A673 (cell line): ENCODE results near the gene LETMD1. TPM values are rescaled to one million over a fixed set of nuclear protein-coding genes. Genes with fewer than 3 reads are reported as not detected.

Experiments used
- BruUV-seq: library from RNA; stranded (reverse); fragments of 400-500 nt; replicated peaks from 2 replicates; lab custom pipeline; 2021; lab: Mats Ljungman, UMichigan
- CTCF ChIA-PET: fragments of 300-600 bp; sonication (Branson Sonifier 250); formaldehyde crosslinking; loops from one replicate; lab custom pipeline; 2022; ENCODE audit warnings: antibody characterized with exemption; lab: Charles Lee
- POLR2A ChIA-PET: fragments of 300-600 bp; sonication (Branson Sonifier 250); formaldehyde crosslinking; loops from one replicate; lab custom pipeline; 2022; ENCODE audit warnings: antibody characterized with exemption; ENCODE audit not compliant: low non-redundant PET; lab: Charles Lee
- DNase-seq: peaks from one replicate; pipeline ENCODE4 v3.0.0-alpha.2; 2015; ENCODE audit warnings: low spot score
- H3K27ac ChIP-seq: fragments of 200-600 bp; sonication (generic); 2 replicates; pipeline ENCODE4 v1.5.1; 2016; ENCODE audit warnings: mixed run types, low read depth, mild to moderate bottlenecking, mixed read lengths, antibody characterized with exemption, low read length; ENCODE audit not compliant: poor library complexity, severe bottlenecking
- H3K27me3 ChIP-seq: fragments of 200-600 bp; sonication (generic); replicated peaks from 2 replicates; pipeline ENCODE4 v1.6.1; 2017; ENCODE audit warnings: mixed run types, low read depth, mild to moderate bottlenecking, mixed read lengths, antibody characterized with exemption, low read length; ENCODE audit not compliant: insufficient read depth, poor library complexity
- H3K36me3 ChIP-seq: fragments of 200-600 bp; sonication (generic); 2 replicates; pipeline ENCODE4 v1.6.1; 2016; ENCODE audit warnings: mixed run types, mild to moderate bottlenecking, mixed read lengths, antibody characterized with exemption, low read length; ENCODE audit not compliant: insufficient read depth, poor library complexity, severe bottlenecking
- H3K4me1 ChIP-seq: fragments of 200-600 bp; sonication (generic); 2 replicates; pipeline ENCODE4 v1.6.1; 2017; ENCODE audit warnings: mixed run types, mild to moderate bottlenecking, mixed read lengths, antibody characterized with exemption, low read length; ENCODE audit not compliant: insufficient read depth, poor library complexity, severe bottlenecking
- H3K4me3 ChIP-seq: fragments of 200-600 bp; sonication (generic); 2 replicates; pipeline ENCODE4 v1.5.1; 2016; ENCODE audit warnings: low read depth, mixed run types, mild to moderate bottlenecking, mixed read lengths, low read length; ENCODE audit not compliant: poor library complexity, severe bottlenecking
- H3K9me3 ChIP-seq: fragments of 200-600 bp; sonication (generic); 2 replicates; pipeline ENCODE4 v1.6.1; 2016; ENCODE audit warnings: mixed run types, low read depth, mild to moderate bottlenecking, mixed read lengths, antibody characterized with exemption, low read length; ENCODE audit not compliant: poor library complexity, severe bottlenecking
- EZH2 ChIP-seq: fragments of 200-600 bp; sonication (generic); IDR thresholded peaks from 2 replicates; pipeline ENCODE4 v1.6.1; 2017; ENCODE audit warnings: borderline replicate concordance, low read depth, mild to moderate bottlenecking, mixed read lengths, antibody characterized with exemption, low read length; ENCODE audit not compliant: poor library complexity, severe bottlenecking
- intact Hi-C: fragments of 100-400 bp; cut with micrococcal nuclease; formaldehyde crosslinking; loops from one replicate; pipeline ENCODE4 v1.10.0; 2022; ENCODE audit not compliant: unreplicated experiment
- total RNA-seq: library from RNA; stranded (reverse); gene quantifications from 2 replicates; pipeline ENCODE4 v1.2.3, GENCODE V29; 2021
- TF ChIP-seq, protein P1 (sequence below): fragments of 300-800, 200-600 bp; sonication (generic); conservative IDR thresholded peaks from 2 replicates; pipeline ENCODE4 v1.5.1; 2017; ENCODE audit warnings: low read depth, mild to moderate bottlenecking, antibody characterized with exemption, low read length, moderate library complexity, mixed read lengths

Gene LETMD1
- total RNA-seq, 1 experiment from 2014 or later = 60.3 TPM

DNA sequence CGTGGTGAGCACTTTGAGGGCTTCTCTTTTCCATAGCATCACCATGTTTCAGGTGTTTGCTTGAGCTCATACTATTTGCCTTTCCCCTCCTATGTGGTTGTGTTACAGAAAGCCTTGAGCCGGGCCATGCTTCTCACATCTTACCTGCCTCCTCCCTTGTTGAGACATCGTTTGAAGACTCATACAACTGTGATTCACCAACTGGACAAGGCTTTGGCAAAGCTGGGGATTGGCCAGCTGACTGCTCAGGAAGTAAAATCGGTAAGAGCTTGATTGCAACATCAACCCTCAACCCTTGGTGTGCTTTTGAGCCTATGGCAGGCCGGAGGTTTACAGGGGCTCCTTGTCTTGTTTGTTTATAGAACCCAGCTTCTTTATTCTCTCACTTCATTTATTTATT, 8.1 kb downstream of the LETMD1 start:
- Histone ChIP-seq H3K27ac (no peak overlapping the region), H3K9me3 (no peaks in the 10 kb centered on the region), H3K36me3 (peaks cover 74% of the 10 kb centered on the region), H3K27me3 (no peaks in the 10 kb centered on the region), H3K4me3 (no peak overlapping the region), H3K4me1 (no peaks in the 10 kb centered on the region)
- ChIA-PET CTCF (no interaction called here), POLR2A (no interaction called here)
- BruUV-seq = no TSS peak
- DNase-seq = no peak
- intact Hi-C loops = no loop called here
- TF ChIP-seq, protein P1, sequence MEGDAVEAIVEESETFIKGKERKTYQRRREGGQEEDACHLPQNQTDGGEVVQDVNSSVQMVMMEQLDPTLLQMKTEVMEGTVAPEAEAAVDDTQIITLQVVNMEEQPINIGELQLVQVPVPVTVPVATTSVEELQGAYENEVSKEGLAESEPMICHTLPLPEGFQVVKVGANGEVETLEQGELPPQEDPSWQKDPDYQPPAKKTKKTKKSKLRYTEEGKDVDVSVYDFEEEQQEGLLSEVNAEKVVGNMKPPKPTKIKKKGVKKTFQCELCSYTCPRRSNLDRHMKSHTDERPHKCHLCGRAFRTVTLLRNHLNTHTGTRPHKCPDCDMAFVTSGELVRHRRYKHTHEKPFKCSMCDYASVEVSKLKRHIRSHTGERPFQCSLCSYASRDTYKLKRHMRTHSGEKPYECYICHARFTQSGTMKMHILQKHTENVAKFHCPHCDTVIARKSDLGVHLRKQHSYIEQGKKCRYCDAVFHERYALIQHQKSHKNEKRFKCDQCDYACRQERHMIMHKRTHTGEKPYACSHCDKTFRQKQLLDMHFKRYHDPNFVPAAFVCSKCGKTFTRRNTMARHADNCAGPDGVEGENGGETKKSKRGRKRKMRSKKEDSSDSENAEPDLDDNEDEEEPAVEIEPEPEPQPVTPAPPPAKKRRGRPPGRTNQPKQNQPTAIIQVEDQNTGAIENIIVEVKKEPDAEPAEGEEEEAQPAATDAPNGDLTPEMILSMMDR = no peak
- TF ChIP-seq EZH2 = no peak

DNA sequence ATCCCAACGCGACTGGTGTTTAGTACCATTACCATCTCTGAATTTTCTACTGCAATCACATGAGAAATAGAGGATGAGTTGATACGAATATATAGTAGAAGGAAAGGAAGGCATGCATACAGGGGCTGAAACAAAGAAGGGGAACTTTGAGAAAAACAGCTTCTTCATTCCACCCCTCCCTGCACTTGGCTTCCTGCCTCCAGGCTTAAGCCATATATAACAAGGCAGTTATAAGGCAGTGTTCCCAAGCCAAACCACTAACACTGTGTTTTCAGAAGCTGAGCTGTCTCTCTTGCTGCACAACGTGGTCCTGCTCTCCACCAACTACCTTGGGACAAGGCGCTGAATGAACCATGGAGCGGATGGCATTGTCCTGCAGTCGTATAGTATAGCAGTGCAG, 11.0 kb downstream of the LETMD1 start:
- no peak for DNase-seq
- no peak for TF ChIP-seq EZH2
- TF ChIP-seq, protein P1 = no peak
- H3K36me3 ChIP-seq = peaks cover 83% of the 10 kb centered on the region
- POLR2A ChIA-PET = no interaction called here
- no peak overlapping the region for H3K27ac ChIP-seq
- no peaks in the 10 kb centered on the region for H3K27me3 ChIP-seq
- BruUV-seq = no TSS peak
- H3K4me1 ChIP-seq = no peaks in the 10 kb centered on the region
- intact Hi-C loops = no loop called here
- H3K9me3 ChIP-seq = no peaks in the 10 kb centered on the region
- no peak overlapping the region for H3K4me3 ChIP-seq
- CTCF ChIA-PET = no interaction called here

DNA sequence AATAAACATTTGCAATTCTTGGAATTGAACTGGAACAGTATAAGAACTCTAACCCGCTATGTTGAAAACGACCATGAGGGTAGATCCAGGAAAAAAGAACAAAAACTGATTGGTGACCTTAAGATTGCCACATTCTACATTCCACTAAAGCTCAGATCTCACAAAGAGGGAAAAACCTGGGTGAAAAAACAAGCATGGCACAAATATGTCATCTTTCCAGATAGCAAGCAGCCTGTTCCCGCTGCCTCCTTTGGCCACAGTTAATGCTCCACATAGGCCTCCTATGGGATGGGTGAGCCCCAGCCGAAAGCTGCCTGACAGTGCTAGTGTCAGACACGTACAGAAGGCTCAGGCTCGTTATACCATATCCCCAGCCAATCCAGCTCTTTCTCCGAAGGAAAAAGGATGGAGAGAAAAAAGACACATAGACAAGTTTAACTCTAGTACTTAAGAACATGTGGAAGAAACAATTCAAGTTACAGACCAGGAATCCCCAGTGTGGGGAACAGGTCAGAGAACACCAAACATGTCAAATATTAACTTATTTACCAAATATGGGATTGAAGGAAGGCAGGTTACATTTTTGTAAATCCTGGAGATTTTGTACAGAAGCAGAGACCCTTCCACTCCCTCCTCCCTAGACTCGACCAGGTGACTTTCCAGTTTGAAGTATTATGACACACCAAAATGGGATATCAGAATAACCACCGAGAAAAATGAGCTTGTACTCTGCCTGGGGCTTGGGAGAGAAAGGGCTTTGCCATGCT, 14.7 kb downstream of the LETMD1 start:
- Histone ChIP-seq H3K27me3 (no peaks in the 10 kb centered on the region), H3K36me3 (peaks cover 90% of the 10 kb centered on the region), H3K4me1 (no peaks in the 10 kb centered on the region), H3K27ac (no peak overlapping the region), H3K9me3 (no peaks in the 10 kb centered on the region), H3K4me3 (no peak overlapping the region)
- CTCF ChIA-PET = no interaction called here
- DNase-seq = no peak
- TF ChIP-seq, protein P1 = no peak
- TF ChIP-seq EZH2 = no peak
- POLR2A ChIA-PET = interaction anchor here (0.6 kb wide), 2 partner anchors 13 to 20 kb away, joined by 6 to 11 read pairs; no protein-coding TSS in a partner anchor
- no TSS peak for BruUV-seq
- intact Hi-C loops = no loop called here
